Gastrocnemius medialis (tissue), 4 donors: ENCODE measurements around the gene SH3RF1.

Experiments
- CTCF ChIP-seq, 5 experiments: fragments of 450-650 bp in 3 of 5; fragments of 200-600 bp in 2 of 5; sonication (generic) in 2 of 5; IDR thresholded peaks in 4 of 5; conservative IDR thresholded peaks in 1 of 5; 1 replicate in 4 of 5; 2 replicates in 1 of 5; pipeline ENCODE4 v1.5.1; 2016 to 2019; ENCODE audit warnings: antibody characterized with exemption in 5 of 5, mild to moderate bottlenecking in 3 of 5, moderate library complexity in 3 of 5
- POLR2A ChIP-seq, 2 donors: fragments of 450-650 bp; IDR thresholded peaks; one replicate each; pipeline ENCODE4 v1.6.1; 2017; ENCODE audit warnings: antibody characterized with exemption in 2 of 2, mild to moderate bottlenecking in 2 of 2, moderate library complexity in 2 of 2

- TF ChIP-seq CTCF (IDR thresholded peaks at IDR 0.05 in 4 of 5, conservative IDR thresholded peaks at IDR 0.05 in 1 of 5) (no peak), POLR2A (IDR thresholded peaks at IDR 0.05) (no peak)
Observed at GRCh38 chr4:169117591-169118081, 153.1 kb downstream of the SH3RF1 start.
